Lower leg skin (tissue), 4 donors: ENCODE measurements around the gene MBOAT1. TPM values are rescaled to one million over a fixed set of nuclear protein-coding genes. Genes with fewer than 3 reads are reported as not detected.

ENCODE experiments used
- DNase-seq, 2 donors: peaks; one replicate each; pipeline ENCODE4 v3.0.0-alpha.2; 2019; ENCODE audit warnings: low spot score in 2 of 2
- H3K4me3 ChIP-seq: fragments of 200-600 bp; sonication (generic); 2 replicates; pipeline ENCODE4 v1.5.1; 2017; ENCODE audit warnings: mild to moderate bottlenecking, low read depth; ENCODE audit not compliant: poor library complexity, severe bottlenecking
- CTCF ChIP-seq, 3 donors: fragments of 450-650 bp; IDR thresholded peaks; one replicate each; pipeline ENCODE4 v1.5.1; 2016; ENCODE audit warnings: antibody characterized with exemption in 3 of 3, mild to moderate bottlenecking in 3 of 3, moderate library complexity in 2 of 3
- POLR2A ChIP-seq, 2 donors: fragments of 450-650 bp; IDR thresholded peaks; one replicate each; pipeline ENCODE4 v1.6.1; 2016 to 2017; ENCODE audit warnings: antibody characterized with exemption in 2 of 2, mild to moderate bottlenecking in 1 of 2, moderate library complexity in 1 of 2
- WGBS, 2 donors: methylation state at CpG; one replicate each; pipeline ENCODE4 v1.1.5; 2018; 5-methylcytosine and 5-hydroxymethylcytosine counted together
- intact Hi-C: fragments of 100-400 bp; cut with DNase I; formaldehyde crosslinking; loops from one replicate; pipeline ENCODE4 v1.15.0; 2023; ENCODE audit warnings: low total_unique reads
- total RNA-seq, 4 donors: library from RNA; depleted of rRNA; stranded (reverse); fragments of >200 nt; gene quantifications; one replicate each; pipeline ENCODE4 v1.1.0, GENCODE V29; 2016

The MBOAT1 gene
- total RNA-seq, 4 donors from 2014 or later = 5.8 to 8.2 (median 6.6) TPM

DNA sequence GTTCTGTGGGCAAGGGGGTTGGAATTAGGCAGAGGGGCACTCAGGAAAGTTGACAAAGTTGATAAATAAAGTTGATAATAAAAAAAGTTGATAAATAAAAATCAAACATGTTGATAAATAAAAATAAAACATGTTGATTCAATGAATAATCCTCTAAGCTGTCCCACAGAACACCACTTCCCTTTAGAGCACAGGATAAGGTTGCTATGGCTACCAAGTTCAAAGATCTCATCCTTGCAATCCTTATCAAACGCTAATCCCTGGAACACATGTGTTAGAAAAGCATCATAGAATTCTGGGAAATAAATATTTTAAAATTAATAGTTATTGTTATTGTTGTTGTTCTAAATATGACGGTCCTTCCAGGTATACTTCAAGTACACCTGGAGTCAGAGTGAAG is 33.9 kb downstream of the MBOAT1 start:
- no peak for TF ChIP-seq CTCF (IDR thresholded peaks at IDR 0.05)
- 87 to 92% methylated on average over 2 of the region's 2 CpGs for WGBS, 2 donors
- intact Hi-C loops = no loop called here
- no peak overlapping the region for H3K4me3 ChIP-seq
- DNase-seq = no peak

GRCh38 chr6:20175810-20176410 is 36.4 kb downstream of the MBOAT1 start:
- H3K4me3 ChIP-seq = no peak overlapping the region
- intact Hi-C loops = no loop called here
- TF ChIP-seq POLR2A (IDR thresholded peaks at IDR 0.05) (no peak), CTCF (IDR thresholded peaks at IDR 0.05) (no peak)
- WGBS, 2 donors = 95 to 96% methylated on average over 4 of the region's 4 CpGs
- no peak for DNase-seq

- 78 to 82% methylated on average over 13 of the region's 13 CpGs for WGBS, 2 donors
- intact Hi-C loops = no loop called here
- TF ChIP-seq CTCF (IDR thresholded peaks at IDR 0.05) = no peak
- TF ChIP-seq POLR2A (IDR thresholded peaks at IDR 0.05) = no peak
- no peak for DNase-seq
- no peak overlapping the region for H3K4me3 ChIP-seq
Measured at GRCh38 chr6:20173833-20174792, 38.2 kb downstream of the MBOAT1 start.

GRCh38 chr6:20172842-20173456 is 39.3 kb downstream of the MBOAT1 start:
- no peak overlapping the region for H3K4me3 ChIP-seq
- intact Hi-C loops = no loop called here
- DNase-seq = no peak
- WGBS, 2 donors = 88 to 93% methylated on average over 3 of the region's 3 CpGs
- no peak for TF ChIP-seq POLR2A (IDR thresholded peaks at IDR 0.05)
- TF ChIP-seq CTCF (IDR thresholded peaks at IDR 0.05) = no peak

- 88 to 94% methylated on average over 4 of the region's 4 CpGs for WGBS, 2 donors
- no peak for TF ChIP-seq POLR2A (IDR thresholded peaks at IDR 0.05)
- TF ChIP-seq CTCF (IDR thresholded peaks at IDR 0.05) = no peak
- H3K4me3 ChIP-seq = no peak overlapping the region
- no peak for DNase-seq
- intact Hi-C loops = no loop called here
Measured at GRCh38 chr6:20170455-20171148, 41.7 kb downstream of the MBOAT1 start.
